K562 (cell line): ENCODE results near the gene ZNHIT1. TPM values are rescaled to one million over a fixed set of nuclear protein-coding genes. Genes with fewer than 3 reads are reported as not detected.

Experiments
- ARNT ChIP-seq, 2 experiments: fragments of 450-650 bp; IDR thresholded peaks; 2 replicates each; pipeline ENCODE4 v1.6.1; 2016; ENCODE audit warnings: mild to moderate bottlenecking in 1 of 2
- BDP1 ChIP-seq: IDR thresholded peaks from 3 replicates; pipeline ENCODE4 v1.6.1; 2011; ENCODE audit not compliant: insufficient read length, insufficient read depth
- CREBBP ChIP-seq: IDR thresholded peaks from one replicate; pipeline ENCODE4 v1.6.1; 2012; ENCODE audit warnings: low read depth, mild to moderate bottlenecking, control low read depth, inconsistent platforms, low read length
- CXXC5 ChIP-seq: fragments of 250-450 bp; sonication (Bioruptor Pico); IDR thresholded peaks from 2 replicates; pipeline ENCODE4 v1.8.0; 2022; ENCODE audit warnings: inconsistent platforms, mild to moderate bottlenecking, moderate library complexity
- FOXA1 ChIP-seq: fragments of 450-650 bp; IDR thresholded peaks from 2 replicates; pipeline ENCODE4 v1.6.1; 2016; ENCODE audit warnings: mild to moderate bottlenecking, borderline replicate concordance
- FOXO4 ChIP-seq: fragments of 450-650 bp; formaldehyde crosslinking; IDR thresholded peaks from 2 replicates; pipeline ENCODE4 v1.4.0; 2020; ENCODE audit warnings: mild to moderate bottlenecking, moderate library complexity
- HDAC1 ChIP-seq, 2 experiments: fragments of 450-650 bp; IDR thresholded peaks; 2 replicates each; pipeline ENCODE4 v1.6.1; 2016 to 2017; ENCODE audit warnings: inconsistent platforms in 1 of 2, mild to moderate bottlenecking in 1 of 2, moderate library complexity in 1 of 2
- ILK ChIP-seq: fragments of 450-650 bp; IDR thresholded peaks from 2 replicates; pipeline ENCODE4 v1.6.1; 2016; ENCODE audit warnings: missing genetic modification characterization, low read depth, mild to moderate bottlenecking, missing compliant biosample characterization, moderate library complexity, borderline replicate concordance
- KLF1 ChIP-seq: fragments of 450-650 bp; IDR thresholded peaks from 2 replicates; pipeline ENCODE4 v1.6.1; 2016; ENCODE audit warnings: missing genetic modification characterization, missing compliant biosample characterization
- POU5F1 ChIP-seq: fragments of 150-350 bp; IDR thresholded peaks from 2 replicates; pipeline ENCODE4 v1.6.1; 2014; ENCODE audit warnings: borderline replicate concordance, low read length, low read depth, mild to moderate bottlenecking; ENCODE audit not compliant: partially characterized antibody
- SAFB2 ChIP-seq: fragments of 200-400 bp; formaldehyde crosslinking; IDR thresholded peaks from 2 replicates; pipeline ENCODE4 v1.6.1; 2018; ENCODE audit warnings: borderline replicate concordance, low read length, low read depth, moderate library complexity; ENCODE audit not compliant: severe bottlenecking
- SMARCA5 ChIP-seq: fragments of 450-650 bp; IDR thresholded peaks from 2 replicates; pipeline ENCODE4 v1.6.1; 2016
- SMARCE1 ChIP-seq: fragments of 450-650 bp; IDR thresholded peaks from 2 replicates; pipeline ENCODE4 v1.7.1; 2016; ENCODE audit warnings: mild to moderate bottlenecking
- ZBTB7A ChIP-seq: IDR thresholded peaks from 2 replicates; pipeline ENCODE4 v1.6.1; 2011; ENCODE audit warnings: low read depth, mild to moderate bottlenecking, low read length, moderate library complexity, borderline replicate concordance; ENCODE audit not compliant: control insufficient read depth
- ZNF395 ChIP-seq: fragments of 200-800 bp; sonication (Bioruptor generic); IDR thresholded peaks from 2 replicates; pipeline ENCODE4 v1.6.1; 2017; ENCODE audit warnings: missing genetic modification characterization, missing compliant biosample characterization
- ZNF431 ChIP-seq: sonication (generic); formaldehyde crosslinking; IDR thresholded peaks from 2 replicates; pipeline ENCODE4 v1.8.0; 2022; ENCODE audit warnings: mild to moderate bottlenecking, missing genetic modification reagents
- ZNF561 ChIP-seq: fragments of 450-650 bp; formaldehyde crosslinking; conservative IDR thresholded peaks from 2 replicates; pipeline ENCODE4 v1.4.0; 2020; ENCODE audit warnings: mild to moderate bottlenecking, moderate library complexity
- ZNF584 ChIP-seq: fragments of 200-800 bp; sonication (Bioruptor generic); IDR thresholded peaks from 2 replicates; pipeline ENCODE4 v1.6.1; 2016; ENCODE audit warnings: low read depth, mild to moderate bottlenecking, missing genetic modification characterization, missing compliant biosample characterization
- ZNF609 ChIP-seq: sonication (generic); formaldehyde crosslinking; IDR thresholded peaks from 2 replicates; pipeline ENCODE4 v1.8.1; 2023; ENCODE audit warnings: missing genetic modification reagents, mild to moderate bottlenecking, borderline replicate concordance
- ZNF707 ChIP-seq: fragments of 250-450 bp; sonication (Bioruptor Pico); conservative IDR thresholded peaks from 2 replicates; pipeline ENCODE4 v1.8.0; 2022; ENCODE audit warnings: inconsistent platforms, mild to moderate bottlenecking, moderate library complexity
- polyA plus RNA-seq, 8 experiments: library from polyadenylated mRNA; depleted of rRNA in 4 of 8; stranded (reverse) in 5 of 8; unstranded in 3 of 8; fragments of >200 nt; fragmentation: Nextera tagmentation in 2 of 8; fragmentation: Illumina TruSeq in 1 of 8; extraction: Ambion mirVana in 2 of 8; extraction: Trizol in 1 of 8; gene quantifications; 2 replicates each; pipeline versions ENCODE4 v1.2.1 to v1.2.3, GENCODE V29; 2011 to 2014; ENCODE audit warnings: inconsistent platforms in 1 of 8, missing spikeins in 1 of 8
- total RNA-seq, 7 experiments: library from RNA; depleted of rRNA in 6 of 7; stranded (reverse); fragments of >200 nt in 6 of 7; fragmentation: Illumina TruSeq in 2 of 7; extraction: Trizol in 2 of 7; gene quantifications; 2 replicates each; pipeline versions ENCODE4 v1.2.1 to v1.2.3, GENCODE V29; 2011 to 2021; ENCODE audit warnings: low replicate concordance in 1 of 7

The ZNHIT1 gene
- total and polyA plus RNA-seq, 9 of the 15 experiments (the other 6 are each of a cell fraction or from before 2014, with no cell fraction given), result 6.4 to 162 (median 70.1) TPM

- TF ChIP-seq BDP1 (no peak), ZNF561 (no peak), FOXO4 (CRISPR knock-in tag) (no peak), ARNT (IDR thresholded peaks at IDR 0.05) (no peak), KLF1 (tag) (peak; percentile 54), SMARCA5 (peak; percentile 45; the same call in 1 of the 2 replicates), HDAC1 (IDR thresholded peaks at IDR 0.05) (peak in 1 of 2 experiments; percentile 93; a peak in 2 of 4 replicates), CXXC5 (CRISPR knock-in tag) (peak; percentile 0), ZNF431 (no peak), ILK (tag) (no peak), SMARCE1 (0 out of 2 replicates have a peak, but pooled peaks have one; percentile 11), ZNF395 (CRISPR knock-in tag) (peak; percentile 76; the same call in 1 of the 2 replicates), SAFB2 (no peak), ZNF707 (CRISPR knock-in tag) (no peak; the same call in 1 of the 2 replicates), POU5F1 (no peak), CREBBP (no peak), ZNF609 (CRISPR knock-in tag) (no peak), ZNF584 (CRISPR knock-in tag) (peak; percentile 92), FOXA1 (no peak), ZBTB7A (peak; percentile 95)
These were observed 26.6 kb downstream of the ZNHIT1 start, which contains the start of gene FIS1 (continued) for GRCh38 chr7:101244375-101245146.
